NCI-H1436 treated with DMSO at 0.1 percent for 48 hours (cell line): Measurements from ENCODE around the gene KIF20A.
A peak's percentile ranks its signal among the peaks of the same experiment; 100 is the strongest.
"Not testable (repeated sequence)": the region's sequence is repeated elsewhere in the genome, so short reads cannot be mapped to it uniquely, and the experiment has no call there.

ENCODE experiments used
- DNase-seq: peaks from one replicate; lab custom pipeline; 2025; lab: John Stamatoyannopoulos, UW

Gene KIF20A

GRCh38 chr5:138178516-138179276 is at the start of gene KIF20A, which contains the start of gene BRD8:
KIF20A (plus strand) TSS chr5:138179112; CDS start chr5:138179681, 569 bp downstream.
BRD8 (minus strand) TSS chr5:138178630; CDS start chr5:138178614, 16 bp downstream.
- DNase-seq: peak; percentile 97

- DNase-seq: no peak
These were observed 49.6 kb upstream of the KIF20A start for GRCh38 chr5:138129347-138129746.

GRCh38 chr5:138132543-138132942 is 46.4 kb upstream of the KIF20A start:
- DNase-seq: no peak

DNA sequence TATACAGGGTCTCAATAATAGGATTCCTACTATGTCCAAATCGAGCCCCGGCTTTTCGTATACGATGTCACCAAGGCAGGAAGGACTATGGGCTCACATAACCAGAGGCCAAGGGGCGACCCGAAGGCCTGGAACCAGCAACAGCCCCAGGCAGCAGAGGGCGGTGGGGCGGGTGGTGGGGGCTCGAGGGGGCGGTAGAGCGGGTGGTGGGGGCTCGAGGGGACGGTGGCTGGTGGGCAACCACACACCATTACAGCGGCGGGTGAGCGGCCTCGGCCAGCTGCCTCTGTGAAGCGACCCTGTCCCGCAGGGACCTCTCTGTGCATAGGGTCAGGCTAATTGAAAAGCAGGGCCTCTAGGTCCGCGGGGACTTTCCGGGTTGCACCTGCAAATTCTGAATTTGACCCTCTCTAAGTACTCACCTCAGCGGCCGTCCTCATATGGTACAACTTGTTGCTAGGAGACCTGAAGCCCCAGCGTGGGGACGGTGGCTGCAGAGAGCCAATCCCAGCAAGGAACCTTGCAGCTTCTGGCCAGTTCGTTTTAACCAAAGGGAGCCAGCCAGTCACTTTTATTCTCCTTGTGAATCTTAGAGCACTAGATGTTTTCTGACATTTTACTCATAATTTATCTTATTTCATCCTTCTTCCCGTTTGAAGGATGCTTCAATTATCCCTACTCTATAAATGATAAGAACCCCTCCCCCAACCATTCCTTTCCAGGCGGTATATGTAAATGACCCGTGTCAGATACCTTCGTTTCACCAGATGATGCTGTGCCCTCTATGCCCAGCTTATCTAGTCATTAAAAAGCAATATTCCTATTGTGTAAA is 39.7 kb upstream of the KIF20A start, which contains the start of gene NME5:
NME5 (minus strand) TSS at position 480 of the 832 bp plus-strand sequence. CDS start 648 bp downstream, outside the sequence.
- peak; percentile 6 for DNase-seq

DNA sequence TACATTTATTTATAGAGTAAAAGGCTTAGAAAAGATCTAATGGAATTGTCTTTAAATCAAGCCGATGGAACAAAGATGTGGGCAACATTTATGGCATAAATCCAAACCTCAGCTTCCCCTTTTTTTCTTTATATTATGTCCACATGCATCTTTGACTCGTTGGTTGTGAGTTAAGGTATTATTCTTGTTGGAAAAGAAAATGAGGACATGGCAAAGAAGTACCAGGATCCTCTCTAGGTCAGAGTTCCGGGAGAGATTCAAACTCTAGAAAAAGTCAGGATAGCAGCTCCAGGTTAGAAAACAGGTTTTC is 39.2 kb upstream of the KIF20A start:
- no peak for DNase-seq

DNA sequence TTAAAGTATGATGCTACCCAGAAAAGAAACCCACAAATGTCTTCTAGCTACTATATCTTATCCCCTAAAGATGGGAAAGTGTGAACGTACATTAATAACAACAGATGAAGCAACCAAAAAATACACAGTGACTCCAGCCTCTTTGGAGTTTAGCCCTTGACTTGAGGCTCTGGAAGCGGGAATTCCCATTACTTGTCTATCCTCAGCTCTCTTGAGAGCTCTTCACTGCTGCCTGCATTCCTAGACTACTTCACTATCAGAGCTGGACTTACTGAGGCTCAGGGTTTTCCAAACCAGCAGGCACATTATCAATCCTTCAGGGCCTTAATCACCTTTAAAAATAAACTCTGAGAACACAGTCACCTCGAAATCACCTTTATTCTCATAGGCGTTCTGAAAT is 38.6 kb upstream of the KIF20A start:
- DNase-seq: no peak

DNA sequence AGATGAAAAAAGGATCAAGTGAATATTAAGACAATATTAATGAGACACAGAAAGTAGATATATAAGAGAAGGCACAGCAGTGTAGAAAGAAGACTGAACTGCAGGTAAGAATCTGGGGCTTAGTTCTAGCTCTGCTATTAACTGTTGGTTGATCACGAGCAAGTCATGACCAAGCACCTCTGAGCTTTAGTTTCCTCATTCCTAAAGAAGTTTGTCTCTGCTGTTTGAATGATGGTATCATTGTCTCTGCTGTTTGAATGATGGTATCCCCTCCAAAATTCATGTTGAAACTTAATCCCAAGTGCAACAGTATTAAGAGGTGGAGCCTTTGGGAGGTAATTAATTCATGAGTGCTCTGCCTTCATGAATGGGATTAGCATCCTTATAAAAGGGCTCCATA is 37.2 kb upstream of the KIF20A start:
- DNase-seq: no peak

- not testable (repeated sequence) for DNase-seq
These were observed 35.3 kb upstream of the KIF20A start for GRCh38 chr5:138143578-138143977.

- DNase-seq: no peak
These were observed 30.1 kb upstream of the KIF20A start for GRCh38 chr5:138148811-138149210.

- no peak for DNase-seq
These were observed 29.4 kb upstream of the KIF20A start for GRCh38 chr5:138149530-138149929.

DNA sequence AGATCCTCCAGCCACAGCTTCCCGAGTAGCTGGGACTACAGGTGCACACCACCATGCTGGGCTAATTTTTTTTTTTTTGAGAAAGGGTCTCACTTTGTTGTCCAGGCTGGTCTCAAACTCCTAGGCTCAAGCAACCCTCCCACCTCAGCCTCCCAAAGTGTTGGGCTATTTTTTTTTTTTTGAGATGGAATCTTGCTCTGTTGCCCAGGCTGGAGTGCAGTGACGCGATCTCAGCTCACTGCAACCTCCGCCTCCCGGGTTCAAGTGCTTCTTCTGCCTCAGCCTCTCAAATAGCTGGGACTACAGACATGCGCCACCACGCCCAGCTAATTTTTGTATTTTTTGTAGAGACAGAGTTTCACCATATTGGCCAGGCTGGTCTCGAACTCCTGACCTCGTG is 22.9 kb upstream of the KIF20A start:
- DNase-seq: not testable (repeated sequence)

- DNase-seq: no peak
These were observed 21.3 kb upstream of the KIF20A start for GRCh38 chr5:138157626-138158025.

GRCh38 chr5:138159666-138160065 is 19.2 kb upstream of the KIF20A start:
- no peak for DNase-seq

DNA sequence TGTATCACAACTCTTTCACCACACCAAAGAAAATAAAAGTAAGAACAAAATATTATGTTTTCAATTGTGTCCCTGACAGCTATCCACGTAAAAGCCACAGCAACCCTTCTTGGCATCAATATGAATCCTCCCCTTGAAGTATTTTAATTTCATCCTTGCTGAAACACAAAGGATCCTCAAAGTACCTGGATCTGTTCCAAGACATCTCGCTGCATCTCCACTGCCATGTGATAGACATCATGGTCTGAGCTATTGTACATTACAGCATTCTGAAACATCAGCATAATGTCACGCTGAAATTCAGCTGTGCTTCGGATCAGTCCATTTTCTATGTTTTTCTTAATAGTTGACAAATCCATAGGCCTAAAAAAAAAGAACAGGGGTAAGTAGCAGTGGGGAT is 18.2 kb upstream of the KIF20A start:
- DNase-seq: no peak

- no peak for DNase-seq
These were observed 15.2 kb upstream of the KIF20A start for GRCh38 chr5:138163721-138164120.

GRCh38 chr5:138169124-138169523 is 9.8 kb upstream of the KIF20A start:
- no peak for DNase-seq

DNA sequence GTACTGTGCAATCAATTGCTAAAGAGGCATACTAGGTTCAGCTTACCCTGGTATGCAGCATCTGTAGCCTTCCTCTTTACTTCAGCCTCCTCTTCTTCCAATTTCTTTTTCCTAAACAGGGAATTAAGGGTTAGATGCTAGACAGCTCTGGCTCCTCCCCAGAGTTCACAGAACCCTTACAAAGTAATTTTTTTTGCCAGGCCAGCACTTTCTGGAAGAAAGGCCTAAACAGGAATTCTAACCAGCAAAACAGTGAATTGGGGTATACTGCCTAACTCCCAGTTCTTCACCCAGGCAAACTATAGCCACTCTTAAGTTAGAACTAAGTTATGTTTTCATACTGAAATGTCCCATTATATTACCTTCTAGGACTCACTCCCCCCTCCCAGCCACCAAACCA is 8.6 kb upstream of the KIF20A start:
- DNase-seq: no peak

- no peak for DNase-seq
These were observed 884 bp upstream of the KIF20A start for GRCh38 chr5:138177941-138178515.

GRCh38 chr5:138179277-138179857 is 455 bp downstream of the KIF20A start:
- DNase-seq: no peak

DNA sequence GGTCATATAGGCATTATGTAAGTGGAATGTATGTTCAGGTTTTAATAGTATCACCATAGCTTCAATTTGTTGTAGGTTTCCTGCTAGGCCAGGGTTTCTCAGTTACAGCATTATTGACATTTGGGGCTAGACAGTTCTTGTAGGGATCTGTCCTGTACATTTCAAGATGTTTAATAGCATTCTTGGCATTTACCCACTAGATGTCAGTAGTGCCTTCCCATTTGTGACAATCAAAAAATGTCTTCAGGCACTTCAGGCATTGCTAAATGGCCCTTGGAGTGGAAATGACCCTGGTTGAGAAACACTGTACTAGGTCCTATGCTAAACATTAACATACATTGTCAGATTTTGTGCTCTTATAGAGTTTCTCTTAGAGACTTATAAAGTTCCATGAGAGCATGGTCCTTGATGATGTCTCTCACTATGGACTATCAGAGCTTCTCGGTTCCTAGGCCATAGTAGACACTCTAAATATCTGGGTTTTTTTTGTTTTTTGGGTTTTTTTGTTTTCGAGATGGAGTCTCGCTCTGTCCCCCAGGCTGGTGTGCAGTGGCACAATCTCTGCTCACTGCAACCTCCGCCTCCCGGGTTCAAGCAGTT is 1.4 kb downstream of the KIF20A start:
- peak; percentile 38 for DNase-seq

- no peak for DNase-seq
These were observed 1.9 kb downstream of the KIF20A start for GRCh38 chr5:138180841-138181240.

DNA sequence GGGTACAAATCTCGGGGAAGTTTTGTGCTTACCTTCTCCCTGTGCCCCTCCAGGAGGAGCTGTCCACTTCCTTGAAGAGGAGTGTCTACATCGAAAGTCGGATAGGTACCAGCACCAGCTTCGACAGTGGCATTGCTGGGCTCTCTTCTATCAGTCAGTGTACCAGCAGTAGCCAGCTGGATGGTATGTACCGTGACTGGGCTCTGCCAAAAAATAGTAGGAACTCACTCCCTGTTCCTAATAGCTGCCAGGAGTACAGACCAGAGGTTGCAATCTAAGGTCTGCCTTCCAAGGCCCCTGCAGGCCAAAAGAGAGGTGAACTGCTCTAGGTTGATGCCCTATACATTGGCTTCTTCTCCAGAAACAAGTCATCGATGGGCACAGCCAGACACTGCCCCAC is 3.9 kb downstream of the KIF20A start:
- DNase-seq: no peak
